GM10248 (cell line): Measurements from ENCODE around the gene LRCH1.

Experiments
- CTCF ChIA-PET: fragments of 300-600 bp; sonication (Branson Sonifier 250); formaldehyde crosslinking; extraction: SDS; loops from one replicate; lab custom pipeline; 2021; ENCODE audit warnings: antibody characterized with exemption; lab: Yijun Ruan, JAX
- POLR2A ChIA-PET: fragments of 350-650 bp; sonication (Branson Sonifier 250); formaldehyde crosslinking; extraction: SDS; loops from one replicate; lab custom pipeline; 2020; ENCODE audit warnings: antibody characterized with exemption; lab: Yijun Ruan, JAX
- DNase-seq: peaks from one replicate; pipeline ENCODE4 v3.0.0; 2012; ENCODE audit errors: extremely low spot score
- TF ChIP-seq, protein P1 (sequence below): IDR thresholded peaks from 2 replicates; pipeline ENCODE4 v1.5.1; 2012; ENCODE audit warnings: mild to moderate bottlenecking, low read depth; ENCODE audit errors: extremely low read depth, missing control alignments, control extremely low read depth

Gene LRCH1

DNA sequence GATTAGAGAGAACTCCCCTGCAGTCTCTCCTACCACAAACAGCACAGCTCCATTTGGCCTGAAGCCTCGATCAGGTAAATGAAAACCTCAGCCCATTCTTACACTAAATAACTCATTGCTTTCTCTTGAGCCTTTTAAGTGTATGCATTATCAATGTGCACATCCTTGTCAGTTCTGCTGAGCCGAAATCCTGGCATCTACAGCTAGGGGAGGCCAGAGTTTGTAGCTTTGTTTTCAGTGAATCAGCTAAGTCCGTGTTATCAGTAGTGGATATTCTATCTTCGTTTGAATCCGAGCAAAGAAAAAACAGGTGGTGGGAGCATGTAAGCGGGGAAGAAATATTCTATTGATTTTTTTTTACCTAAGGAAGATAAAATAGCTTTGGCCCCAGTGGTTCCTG is 159.6 kb downstream of the LRCH1 start:
- DNase-seq, result no peak
- TF ChIP-seq, protein P1, sequence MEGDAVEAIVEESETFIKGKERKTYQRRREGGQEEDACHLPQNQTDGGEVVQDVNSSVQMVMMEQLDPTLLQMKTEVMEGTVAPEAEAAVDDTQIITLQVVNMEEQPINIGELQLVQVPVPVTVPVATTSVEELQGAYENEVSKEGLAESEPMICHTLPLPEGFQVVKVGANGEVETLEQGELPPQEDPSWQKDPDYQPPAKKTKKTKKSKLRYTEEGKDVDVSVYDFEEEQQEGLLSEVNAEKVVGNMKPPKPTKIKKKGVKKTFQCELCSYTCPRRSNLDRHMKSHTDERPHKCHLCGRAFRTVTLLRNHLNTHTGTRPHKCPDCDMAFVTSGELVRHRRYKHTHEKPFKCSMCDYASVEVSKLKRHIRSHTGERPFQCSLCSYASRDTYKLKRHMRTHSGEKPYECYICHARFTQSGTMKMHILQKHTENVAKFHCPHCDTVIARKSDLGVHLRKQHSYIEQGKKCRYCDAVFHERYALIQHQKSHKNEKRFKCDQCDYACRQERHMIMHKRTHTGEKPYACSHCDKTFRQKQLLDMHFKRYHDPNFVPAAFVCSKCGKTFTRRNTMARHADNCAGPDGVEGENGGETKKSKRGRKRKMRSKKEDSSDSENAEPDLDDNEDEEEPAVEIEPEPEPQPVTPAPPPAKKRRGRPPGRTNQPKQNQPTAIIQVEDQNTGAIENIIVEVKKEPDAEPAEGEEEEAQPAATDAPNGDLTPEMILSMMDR, result no peak
- CTCF ChIA-PET, result interaction anchor here (2.1 to 4.7 kb wide), 2 partner anchors 9 to 160 kb away, joined by 7 to 19 read pairs; no protein-coding TSS in a partner anchor
- POLR2A ChIA-PET, result no interaction called here

DNA sequence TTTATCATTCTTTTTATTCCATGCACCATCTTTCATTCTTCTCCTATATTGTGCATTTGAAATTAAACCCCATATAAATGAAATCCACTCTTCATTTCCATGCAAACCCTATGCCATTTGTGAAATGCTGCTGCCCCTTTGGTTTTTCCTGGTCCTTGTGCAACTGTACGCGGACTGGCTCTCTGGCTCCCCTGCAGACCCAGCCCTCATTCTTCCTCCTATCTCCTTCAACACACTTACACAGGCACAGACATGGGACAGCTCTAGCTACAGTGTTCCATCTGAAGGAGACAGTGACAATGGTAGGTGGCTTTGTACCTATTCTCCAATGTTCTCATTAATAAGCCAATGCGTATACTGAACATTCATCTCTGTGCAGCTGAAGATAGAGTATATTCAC is 162.4 kb downstream of the LRCH1 start:
- TF ChIP-seq, protein P1, result no peak
- CTCF ChIA-PET, result no interaction called here
- no peak for DNase-seq
- POLR2A ChIA-PET, result no interaction called here

DNA sequence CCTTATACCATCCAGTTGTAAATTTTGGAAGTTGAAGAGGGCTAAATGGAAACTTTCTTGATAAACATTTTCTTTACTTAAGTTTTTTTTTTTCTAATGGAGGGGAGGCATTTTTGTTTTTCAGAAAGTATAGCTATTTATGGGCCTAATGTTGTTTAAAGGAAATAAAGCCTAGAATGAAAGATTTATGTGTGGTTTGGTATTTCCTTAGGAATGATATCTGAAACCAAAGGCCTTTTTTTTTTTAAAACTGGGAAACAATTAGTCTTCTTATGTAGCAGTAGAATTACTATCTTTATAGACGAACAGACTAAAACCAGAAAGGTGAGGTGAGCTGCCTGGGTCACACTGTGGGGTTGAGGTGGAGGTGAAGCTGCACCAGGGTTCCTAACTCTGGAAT is 163.9 kb downstream of the LRCH1 start:
- ChIA-PET POLR2A (no interaction called here), CTCF (interaction anchor here (0.8 to 1.1 kb wide), 2 partner anchors 9 to 165 kb away, joined by 3 read pairs; no protein-coding TSS in a partner anchor)
- TF ChIP-seq, protein P1, result no peak
- DNase-seq, result no peak

DNA sequence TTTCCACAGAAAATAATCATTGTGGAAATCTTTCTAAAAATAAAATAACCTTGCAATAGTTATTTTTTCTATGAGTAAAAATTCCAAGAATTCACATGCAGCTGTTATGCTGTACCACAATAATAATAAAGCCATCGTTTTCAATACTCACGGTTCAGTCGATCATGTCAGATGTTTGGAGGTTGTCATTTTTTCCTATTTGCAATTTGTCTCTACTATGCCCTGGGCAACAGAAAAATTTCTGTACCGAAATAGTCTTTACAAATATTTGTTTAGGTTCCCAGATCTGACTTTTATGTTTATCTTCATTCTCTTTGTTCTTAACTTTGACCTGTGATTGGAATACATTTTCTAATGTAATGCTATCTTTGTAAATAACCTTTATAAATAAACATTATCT is 164.3 kb downstream of the LRCH1 start:
- DNase-seq, result no peak
- TF ChIP-seq, protein P1, result no peak
- POLR2A ChIA-PET, result no interaction called here
- CTCF ChIA-PET, result interaction anchor here (0.8 to 1.2 kb wide), 4 partner anchors 8 to 166 kb away, joined by 3 read pairs; no protein-coding TSS in a partner anchor

DNA sequence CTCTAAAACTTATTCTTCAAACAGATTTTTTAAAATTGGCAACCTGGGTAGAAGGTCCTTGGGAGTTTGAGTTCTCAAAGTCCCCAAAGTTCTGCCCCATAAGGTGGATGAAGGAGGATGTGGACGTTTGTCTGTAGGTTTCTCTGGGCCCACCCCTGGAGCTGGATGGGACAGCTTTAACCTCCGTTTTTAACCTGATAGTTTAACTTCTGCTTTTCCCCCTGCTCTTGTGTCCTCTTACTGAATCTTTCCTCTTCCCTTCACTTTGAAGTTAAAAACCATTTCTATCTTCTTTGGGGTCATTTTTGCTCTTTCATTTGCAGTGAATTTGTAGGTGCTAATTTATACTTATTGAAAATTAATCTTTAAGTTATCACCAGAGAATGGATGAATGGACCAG is 164.9 kb downstream of the LRCH1 start:
- ChIA-PET CTCF (interaction anchor here (0.9 to 1.5 kb wide), 5 partner anchors 9 to 166 kb away, joined by 3 to 9 read pairs (median 3); no protein-coding TSS in a partner anchor), POLR2A (no interaction called here)
- no peak for DNase-seq
- TF ChIP-seq, protein P1, result no peak

DNA sequence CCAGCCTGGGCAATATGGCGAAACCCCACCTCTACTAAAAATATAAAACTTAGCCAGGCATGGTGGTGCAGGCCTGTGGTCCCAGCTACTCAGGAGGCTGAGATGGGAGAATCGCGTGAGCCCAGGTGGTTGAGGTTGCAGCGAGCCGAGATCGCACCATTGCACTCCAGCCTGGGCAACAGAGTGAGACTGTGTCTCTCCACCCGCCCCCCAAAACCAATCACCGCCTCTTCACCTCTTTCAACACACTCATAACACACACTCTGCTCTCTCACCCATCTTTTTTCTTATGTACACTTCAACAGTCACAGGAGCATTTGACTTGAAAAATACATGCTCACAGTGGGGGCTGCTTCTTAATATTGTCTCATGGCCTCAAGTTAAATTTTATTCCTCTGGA is 167.2 kb downstream of the LRCH1 start:
- TF ChIP-seq, protein P1, result no peak
- ChIA-PET POLR2A (no interaction called here), CTCF (interaction anchor here (0.9 to 4.8 kb wide), 10 partner anchors 9 to 210 kb away, joined by 3 to 21 read pairs (median 5); partner anchors contain the start of gene LRCH1)
- peak; percentile 40 for DNase-seq
